DOHH2 (cell line): Measurements from ENCODE around the gene LAT.

Experiments
- H3F3A ChIP-seq: fragments of 200-600 bp; sonication (generic), shearing (Covaris generic); 2 replicates; pipeline ENCODE4 v1.6.0; 2016; ENCODE audit warnings: antibody characterized with exemption, mild to moderate bottlenecking; ENCODE audit not compliant: control insufficient read depth, insufficient read depth
- H3K27ac ChIP-seq: fragments of 200-600 bp; sonication (generic); 2 replicates; pipeline ENCODE4 v1.5.1; 2014; ENCODE audit warnings: low read depth, mild to moderate bottlenecking, low read length, moderate library complexity
- H3K27me3 ChIP-seq: fragments of 200-600 bp; sonication (generic); 2 replicates; pipeline ENCODE4 v1.6.1; 2014; ENCODE audit warnings: mild to moderate bottlenecking, low read length, mixed read lengths; ENCODE audit not compliant: control insufficient read depth
- H3K36me3 ChIP-seq: fragments of 200-600 bp; sonication (generic); 2 replicates; pipeline ENCODE4 v1.6.1; 2014; ENCODE audit warnings: mild to moderate bottlenecking, low read length, moderate library complexity, mixed read lengths; ENCODE audit not compliant: control insufficient read depth
- H3K4me1 ChIP-seq: fragments of 200-600 bp; sonication (generic); 2 replicates; pipeline ENCODE4 v1.6.1; 2014; ENCODE audit warnings: mild to moderate bottlenecking, low read length, mixed read lengths; ENCODE audit not compliant: control insufficient read depth
- H3K4me2 ChIP-seq: fragments of 200-600 bp; sonication (generic); 2 replicates; pipeline ENCODE4 v1.6.0; 2014; ENCODE audit warnings: mild to moderate bottlenecking, low read length, moderate library complexity
- H3K4me3 ChIP-seq: fragments of 200-600 bp; sonication (generic); 2 replicates; pipeline ENCODE4 v1.5.1; 2014; ENCODE audit warnings: mild to moderate bottlenecking, low read length, mixed read lengths
- H3K79me2 ChIP-seq: fragments of 200-600 bp; sonication (generic); 2 replicates; pipeline ENCODE4 v1.6.1; 2014; ENCODE audit warnings: mild to moderate bottlenecking, low read length, mixed read lengths; ENCODE audit not compliant: control insufficient read depth
- H3K9me2 ChIP-seq: fragments of 200-600 bp; sonication (generic); replicated peaks from 2 replicates; pipeline ENCODE4 v1.6.1; 2014; ENCODE audit warnings: mild to moderate bottlenecking, low read length, mixed read lengths; ENCODE audit not compliant: control insufficient read depth
- H3K9me3 ChIP-seq: fragments of 200-600 bp; sonication (generic); 2 replicates; pipeline ENCODE4 v1.6.1; 2014; ENCODE audit warnings: antibody characterized with exemption, low read length, mixed read lengths; ENCODE audit not compliant: control insufficient read depth, insufficient read depth
- H4K20me1 ChIP-seq: fragments of 200-600 bp; sonication (generic); 2 replicates; pipeline ENCODE4 v1.6.0; 2014; ENCODE audit warnings: low read depth, mild to moderate bottlenecking, antibody characterized with exemption, low read length, moderate library complexity; ENCODE audit not compliant: control insufficient read depth, insufficient read depth
- CTCF ChIP-seq: fragments of 200-600 bp; sonication (generic); IDR thresholded peaks from one replicate; pipeline ENCODE4 v1.5.1; 2014; ENCODE audit warnings: antibody characterized with exemption, mild to moderate bottlenecking, low read depth, low read length; ENCODE audit not compliant: poor library complexity, severe bottlenecking
- EZH2phosphoT487 ChIP-seq: fragments of 200-600 bp; sonication (generic); IDR thresholded peaks from 2 replicates; pipeline ENCODE4 v1.6.1; 2017; ENCODE audit warnings: borderline replicate concordance, mild to moderate bottlenecking, antibody characterized with exemption, low read length, moderate library complexity, mixed read lengths

Gene LAT

GRCh38 chr16:28989363-28989762 lies 4.5 kb downstream of the LAT start:
- no peak for TF ChIP-seq CTCF
- TF ChIP-seq EZH2phosphoT487 = no peak
- no peaks in the 10 kb centered on the region for H4K20me1 ChIP-seq
- peaks cover 13% of the 10 kb centered on the region for H3K4me1 ChIP-seq
- H3K9me2 ChIP-seq = no peaks in the 10 kb centered on the region
- H3K4me2 ChIP-seq = no peak overlapping the region
- H3K27me3 ChIP-seq = no peaks in the 10 kb centered on the region
- H3K27ac ChIP-seq = no peak overlapping the region
- H3K4me3 ChIP-seq = no peak overlapping the region
- H3K36me3 ChIP-seq = no peaks in the 10 kb centered on the region
- H3K9me3 ChIP-seq = no peaks in the 10 kb centered on the region
- H3F3A ChIP-seq = no peaks in the 10 kb centered on the region
- H3K79me2 ChIP-seq = no peaks in the 10 kb centered on the region

GRCh38 chr16:28990375-28991040 lies 5.7 kb downstream of the LAT start:
- H3K4me2 ChIP-seq = no peak overlapping the region
- no peaks in the 10 kb centered on the region for H3K9me3 ChIP-seq
- H3K9me2 ChIP-seq = no peaks in the 10 kb centered on the region
- no peak overlapping the region for H3K4me3 ChIP-seq
- H3F3A ChIP-seq = no peaks in the 10 kb centered on the region
- TF ChIP-seq CTCF (no peak), EZH2phosphoT487 (no peak)
- H4K20me1 ChIP-seq = no peaks in the 10 kb centered on the region
- H3K79me2 ChIP-seq = no peaks in the 10 kb centered on the region
- peaks cover 2% of the 10 kb centered on the region for H3K4me1 ChIP-seq
- H3K27ac ChIP-seq = no peak overlapping the region
- H3K36me3 ChIP-seq = no peaks in the 10 kb centered on the region
- H3K27me3 ChIP-seq = no peaks in the 10 kb centered on the region

- Histone ChIP-seq H3K79me2 (no peaks in the 10 kb centered on the region), H3K36me3 (no peaks in the 10 kb centered on the region), H3F3A (no peaks in the 10 kb centered on the region), H4K20me1 (no peaks in the 10 kb centered on the region), H3K4me3 (no peak overlapping the region), H3K27ac (no peak overlapping the region), H3K4me1 (no peaks in the 10 kb centered on the region), H3K4me2 (no peak overlapping the region), H3K9me3 (no peaks in the 10 kb centered on the region), H3K9me2 (no peaks in the 10 kb centered on the region), H3K27me3 (no peaks in the 10 kb centered on the region)
- TF ChIP-seq CTCF (no peak), EZH2phosphoT487 (no peak)
These were observed 6.8 kb downstream of the LAT start for GRCh38 chr16:28991687-28992086.

- Histone ChIP-seq H3K79me2 (no peaks in the 10 kb centered on the region), H3K4me3 (no peak overlapping the region), H3K4me1 (no peaks in the 10 kb centered on the region), H3K9me2 (no peaks in the 10 kb centered on the region), H3K9me3 (no peaks in the 10 kb centered on the region), H3F3A (no peaks in the 10 kb centered on the region), H3K36me3 (no peaks in the 10 kb centered on the region), H3K4me2 (no peak overlapping the region), H3K27ac (no peak overlapping the region), H4K20me1 (no peaks in the 10 kb centered on the region), H3K27me3 (no peaks in the 10 kb centered on the region)
- TF ChIP-seq EZH2phosphoT487 = no peak
- no peak for TF ChIP-seq CTCF
These were observed 7.6 kb downstream of the LAT start for GRCh38 chr16:28992496-28992895.
